ENCODE results near the gene DYNLT1. TPM values are rescaled to one million over a fixed set of nuclear protein-coding genes. Genes with fewer than 3 reads are reported as not detected.

The DYNLT1 gene
- total and polyA plus RNA-seq, 12 donors: 72.4 to 264 (median 126) TPM

DNA sequence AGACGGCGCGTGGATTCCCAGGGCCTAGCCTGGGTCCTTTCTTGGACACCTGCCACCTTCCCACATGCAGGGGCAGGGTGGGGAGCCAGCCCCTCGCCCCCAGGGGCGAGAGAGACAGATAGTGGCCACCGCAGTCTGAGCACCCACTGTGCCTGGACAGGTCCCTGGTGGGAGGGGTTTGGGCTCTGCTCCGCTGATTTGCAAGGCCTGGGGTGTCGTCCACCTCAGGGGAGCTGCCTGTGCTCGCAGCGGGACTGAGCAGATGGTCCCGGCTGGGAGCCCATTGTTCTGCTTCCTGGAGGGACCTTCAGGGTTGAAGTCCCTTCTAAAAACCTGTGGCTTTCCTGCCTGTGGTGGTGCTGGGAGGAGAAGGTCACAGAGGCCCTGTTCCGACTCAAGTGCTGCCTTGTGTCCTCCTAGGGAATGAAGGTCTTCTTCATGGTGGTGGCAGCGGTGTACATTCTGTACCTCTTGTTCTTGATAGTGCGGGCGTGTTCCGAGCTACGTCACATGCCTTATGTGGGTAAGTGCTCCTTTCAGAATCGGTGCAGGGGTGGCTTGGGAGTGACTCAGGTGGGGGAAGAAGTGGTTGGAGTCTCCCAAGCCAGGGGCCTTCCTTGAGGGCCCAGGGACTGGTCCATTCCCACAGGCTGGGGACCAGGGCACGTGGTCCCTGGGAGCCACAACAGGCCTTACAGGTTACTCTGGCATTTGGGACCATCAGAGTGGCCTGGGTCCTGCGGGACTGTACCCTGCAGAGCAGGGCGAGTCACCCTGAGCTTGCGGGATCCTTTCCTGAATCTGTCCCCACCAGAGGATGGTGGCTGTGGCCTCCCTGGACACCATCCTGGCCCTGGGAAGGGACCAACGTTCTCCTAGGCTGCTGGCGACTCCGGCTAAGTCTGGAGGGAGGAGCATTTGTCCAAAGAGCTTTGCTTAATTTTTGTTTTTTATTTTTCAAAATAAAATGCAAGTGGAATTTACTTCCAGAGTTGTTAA, 19.6 kb downstream of the DYNLT1 start:
- intact Hi-C loops (cut with DNase I): no loop called here
- Histone ChIP-seq H3K27ac (no peak overlapping the region), H3K4me3 (no peak overlapping the region), H3K27me3 (no peaks in the 10 kb centered on the region), H3K9me3 (replicated peaks in 1 of 3) (no peaks in the 10 kb centered on the region), H3K4me1 (replicated peaks in 1 of 2) (peaks cover 0 to 4% of the 10 kb centered on the region in 2 donors), H3K36me3 (replicated peaks in 1 of 2) (peaks cover 0 to 20% of the 10 kb centered on the region in 2 donors)
- peak in 1 of 7 donors; percentile 18 for DNase-seq
- 91 to 99% (median 96%) methylated on average over 22 to 25 of the region's 25 CpGs for WGBS, 4 donors
- no peak for TF ChIP-seq POLR2A (IDR thresholded peaks at IDR 0.05)
- TF ChIP-seq, protein P1, sequence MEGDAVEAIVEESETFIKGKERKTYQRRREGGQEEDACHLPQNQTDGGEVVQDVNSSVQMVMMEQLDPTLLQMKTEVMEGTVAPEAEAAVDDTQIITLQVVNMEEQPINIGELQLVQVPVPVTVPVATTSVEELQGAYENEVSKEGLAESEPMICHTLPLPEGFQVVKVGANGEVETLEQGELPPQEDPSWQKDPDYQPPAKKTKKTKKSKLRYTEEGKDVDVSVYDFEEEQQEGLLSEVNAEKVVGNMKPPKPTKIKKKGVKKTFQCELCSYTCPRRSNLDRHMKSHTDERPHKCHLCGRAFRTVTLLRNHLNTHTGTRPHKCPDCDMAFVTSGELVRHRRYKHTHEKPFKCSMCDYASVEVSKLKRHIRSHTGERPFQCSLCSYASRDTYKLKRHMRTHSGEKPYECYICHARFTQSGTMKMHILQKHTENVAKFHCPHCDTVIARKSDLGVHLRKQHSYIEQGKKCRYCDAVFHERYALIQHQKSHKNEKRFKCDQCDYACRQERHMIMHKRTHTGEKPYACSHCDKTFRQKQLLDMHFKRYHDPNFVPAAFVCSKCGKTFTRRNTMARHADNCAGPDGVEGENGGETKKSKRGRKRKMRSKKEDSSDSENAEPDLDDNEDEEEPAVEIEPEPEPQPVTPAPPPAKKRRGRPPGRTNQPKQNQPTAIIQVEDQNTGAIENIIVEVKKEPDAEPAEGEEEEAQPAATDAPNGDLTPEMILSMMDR (IDR thresholded peaks at IDR 0.05): no peak

DNA sequence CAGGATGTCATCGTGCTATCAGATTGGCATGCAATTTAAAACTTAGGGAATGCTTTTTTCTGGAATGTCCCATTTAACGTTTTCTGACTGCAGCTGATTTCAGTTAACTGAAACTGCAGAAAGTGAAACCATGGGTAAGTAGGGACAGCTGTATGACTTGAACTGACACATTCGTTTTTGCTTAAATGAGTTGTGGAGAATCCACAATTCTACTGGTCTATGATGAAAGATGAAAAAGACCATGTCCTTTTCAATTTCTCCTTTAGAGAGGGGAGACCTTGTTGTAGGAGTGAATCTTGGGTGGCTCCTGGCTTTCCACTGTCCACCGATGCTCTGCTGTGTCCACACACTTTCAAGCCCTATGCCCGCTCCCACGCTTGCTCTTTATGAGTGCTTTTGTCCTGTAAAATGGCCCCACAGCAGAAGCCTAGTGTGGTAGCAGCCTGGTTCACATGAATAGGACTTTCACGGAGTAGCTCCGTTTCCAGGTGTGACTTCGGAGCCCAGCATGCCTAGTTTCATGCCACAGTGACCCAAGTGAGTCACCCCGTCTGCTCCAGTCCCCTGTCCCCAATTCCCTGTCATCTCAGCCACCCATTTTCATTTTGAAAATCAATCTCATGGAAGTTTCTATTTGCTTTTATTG, 21.9 kb downstream of the DYNLT1 start:
- peak in 1 of 7 donors; percentile 49 for DNase-seq
- intact Hi-C loops (cut with DNase I): no loop called here
- H3K36me3 ChIP-seq (replicated peaks in 1 of 2): peaks cover 0 to 12% of the 10 kb centered on the region in 2 donors
- peak overlapping the region in 1 of 5 donors; percentile 41 for H3K27ac ChIP-seq
- no peaks in the 10 kb centered on the region for H3K4me1 ChIP-seq (replicated peaks in 1 of 2)
- TF ChIP-seq, protein P1 (IDR thresholded peaks at IDR 0.05): no peak
- TF ChIP-seq POLR2A (IDR thresholded peaks at IDR 0.05): no peak
- no peaks in the 10 kb centered on the region for H3K9me3 ChIP-seq (replicated peaks in 1 of 3)
- 82 to 93% (median 90%) methylated on average over 10 of the region's 10 CpGs for WGBS, 4 donors
- no peak overlapping the region for H3K4me3 ChIP-seq
- no peaks in the 10 kb centered on the region for H3K27me3 ChIP-seq

DNA sequence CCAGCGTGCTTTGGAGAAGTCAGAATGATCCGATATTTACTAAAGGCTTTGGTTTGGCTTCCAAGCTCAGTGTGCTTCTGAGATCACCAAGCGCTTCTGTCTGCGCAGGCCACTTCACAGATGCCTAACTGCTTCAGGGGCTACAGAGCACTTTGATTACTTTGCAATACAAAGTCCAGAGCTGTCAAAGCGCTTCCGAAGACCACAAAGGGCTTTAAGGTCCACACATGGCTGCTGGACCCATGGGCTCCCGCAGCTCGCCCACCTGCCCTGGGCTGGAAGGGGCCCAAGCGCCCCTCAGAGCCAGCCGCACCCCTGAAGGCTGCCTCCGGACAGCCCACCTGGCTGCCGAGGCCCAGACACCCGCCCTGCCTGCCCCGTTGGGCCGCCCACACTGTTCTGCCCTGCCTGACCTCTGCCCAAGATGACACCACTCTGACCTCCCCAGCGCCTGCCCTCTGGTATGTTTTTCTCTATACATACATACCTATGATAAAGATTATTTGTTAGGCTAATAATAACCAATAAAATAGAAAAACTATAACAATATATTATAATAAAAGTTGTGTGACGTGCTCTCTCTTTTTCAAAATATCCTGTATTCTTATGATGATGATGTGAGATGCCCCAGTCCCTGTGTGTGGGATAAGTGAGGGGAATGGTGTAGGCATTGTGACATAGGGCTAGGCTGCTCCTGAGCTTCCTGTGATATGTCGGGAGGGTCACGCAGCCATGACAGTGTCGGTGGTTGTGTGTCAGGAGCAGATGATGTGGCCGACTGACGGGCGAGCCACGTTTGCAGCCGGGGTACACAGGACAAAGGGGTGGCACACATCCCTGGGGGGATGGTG, 22.6 kb downstream of the DYNLT1 start:
- intact Hi-C loops (cut with DNase I): no loop called here
- H3K9me3 ChIP-seq (replicated peaks in 1 of 3): no peaks in the 10 kb centered on the region
- TF ChIP-seq POLR2A (IDR thresholded peaks at IDR 0.05): no peak
- TF ChIP-seq, protein P1 (IDR thresholded peaks at IDR 0.05): no peak
- H3K27ac ChIP-seq: peak overlapping the region in 1 of 5 donors; percentile 41
- whole genome bisulfite sequencing, 4 donors: 92 to 96% (median 94%) methylated on average over 19 to 25 of the region's 25 CpGs
- peaks cover 0 to 12% of the 10 kb centered on the region in 2 donors for H3K36me3 ChIP-seq (replicated peaks in 1 of 2)
- H3K4me3 ChIP-seq: no peak overlapping the region
- DNase-seq: peak in 2 of 7 donors; percentile 14 to 54
- H3K4me1 ChIP-seq (replicated peaks in 1 of 2): no peaks in the 10 kb centered on the region
- H3K27me3 ChIP-seq: no peaks in the 10 kb centered on the region

Data from adrenal gland (tissue), 12 donors.